ENCODE measurements around the gene KPNA3. TPM values are rescaled to one million over a fixed set of nuclear protein-coding genes. Genes with fewer than 3 reads are reported as not detected.

KPNA3 gene
- polyA plus RNA-seq, 1 donor from 2014 or later: 41.7 TPM

DNA sequence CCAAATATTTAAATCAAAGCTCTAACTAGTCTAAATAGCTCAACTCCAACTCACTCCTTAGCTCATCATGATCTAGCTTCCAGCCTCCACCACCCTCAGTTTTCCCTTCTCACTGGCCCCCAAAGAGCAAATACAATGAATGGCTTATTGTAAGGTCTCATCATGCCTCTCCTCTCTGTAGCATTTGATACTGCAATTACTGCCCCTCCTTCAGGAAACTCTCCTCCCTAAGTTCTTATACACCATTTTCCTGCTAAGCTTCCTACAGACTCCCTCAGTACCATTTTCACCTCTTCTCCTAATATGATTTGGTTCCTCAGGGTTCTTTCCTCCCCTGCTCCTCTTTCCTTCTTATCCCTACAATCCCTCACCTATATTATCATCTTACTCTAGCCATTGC, 12.8 kb downstream of the KPNA3 start:
- no peak overlapping the region for H3K27ac ChIP-seq (ENCODE audit: low read length)
- no peak overlapping the region for H3K9ac ChIP-seq (ENCODE audit: low read length)
- H3K36me3 ChIP-seq (ENCODE audit: insufficient read depth, low read length): no peaks in the 10 kb centered on the region
- H3F3A ChIP-seq (ENCODE audit: insufficient read depth, low read length, poor library complexity, severe bottlenecking): no peaks in the 10 kb centered on the region
- no peak overlapping the region for H3K4me3 ChIP-seq (ENCODE audit: low read length)
- no peak overlapping the region for H3K4me2 ChIP-seq (ENCODE audit: low read length)
- no peaks in the 10 kb centered on the region for H4K20me1 ChIP-seq (ENCODE audit: insufficient read depth)
- H2AFZ ChIP-seq (ENCODE audit: low read depth, low read length): no peak overlapping the region
- no peaks in the 10 kb centered on the region for H3K27me3 ChIP-seq (ENCODE audit: insufficient read depth, low read depth, low read length)
- TF ChIP-seq POLR2AphosphoS5 (IDR thresholded peaks at IDR 0.05) (no peak), EZH2 (IDR thresholded peaks at IDR 0.05; ENCODE audit: borderline replicate concordance, insufficient read depth, low read length, poor library complexity, severe bottlenecking) (no peak), EP300 (conservative IDR thresholded peaks at IDR 0.05; ENCODE audit: poor library complexity, severe bottlenecking) (no peak), RAD21 (conservative IDR thresholded peaks at IDR 0.05) (no peak), TAF1 (IDR thresholded peaks at IDR 0.05; ENCODE audit: low read depth) (no peak), MXI1 (conservative IDR thresholded peaks at IDR 0.05; ENCODE audit: poor library complexity, severe bottlenecking) (no peak), SMC3 (conservative IDR thresholded peaks at IDR 0.05; ENCODE audit: poor library complexity) (no peak)
- TF ChIP-seq, protein P1, sequence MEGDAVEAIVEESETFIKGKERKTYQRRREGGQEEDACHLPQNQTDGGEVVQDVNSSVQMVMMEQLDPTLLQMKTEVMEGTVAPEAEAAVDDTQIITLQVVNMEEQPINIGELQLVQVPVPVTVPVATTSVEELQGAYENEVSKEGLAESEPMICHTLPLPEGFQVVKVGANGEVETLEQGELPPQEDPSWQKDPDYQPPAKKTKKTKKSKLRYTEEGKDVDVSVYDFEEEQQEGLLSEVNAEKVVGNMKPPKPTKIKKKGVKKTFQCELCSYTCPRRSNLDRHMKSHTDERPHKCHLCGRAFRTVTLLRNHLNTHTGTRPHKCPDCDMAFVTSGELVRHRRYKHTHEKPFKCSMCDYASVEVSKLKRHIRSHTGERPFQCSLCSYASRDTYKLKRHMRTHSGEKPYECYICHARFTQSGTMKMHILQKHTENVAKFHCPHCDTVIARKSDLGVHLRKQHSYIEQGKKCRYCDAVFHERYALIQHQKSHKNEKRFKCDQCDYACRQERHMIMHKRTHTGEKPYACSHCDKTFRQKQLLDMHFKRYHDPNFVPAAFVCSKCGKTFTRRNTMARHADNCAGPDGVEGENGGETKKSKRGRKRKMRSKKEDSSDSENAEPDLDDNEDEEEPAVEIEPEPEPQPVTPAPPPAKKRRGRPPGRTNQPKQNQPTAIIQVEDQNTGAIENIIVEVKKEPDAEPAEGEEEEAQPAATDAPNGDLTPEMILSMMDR (IDR thresholded peaks at IDR 0.05; ENCODE audit: poor library complexity, severe bottlenecking): no peak
- TF ChIP-seq, protein P2, sequence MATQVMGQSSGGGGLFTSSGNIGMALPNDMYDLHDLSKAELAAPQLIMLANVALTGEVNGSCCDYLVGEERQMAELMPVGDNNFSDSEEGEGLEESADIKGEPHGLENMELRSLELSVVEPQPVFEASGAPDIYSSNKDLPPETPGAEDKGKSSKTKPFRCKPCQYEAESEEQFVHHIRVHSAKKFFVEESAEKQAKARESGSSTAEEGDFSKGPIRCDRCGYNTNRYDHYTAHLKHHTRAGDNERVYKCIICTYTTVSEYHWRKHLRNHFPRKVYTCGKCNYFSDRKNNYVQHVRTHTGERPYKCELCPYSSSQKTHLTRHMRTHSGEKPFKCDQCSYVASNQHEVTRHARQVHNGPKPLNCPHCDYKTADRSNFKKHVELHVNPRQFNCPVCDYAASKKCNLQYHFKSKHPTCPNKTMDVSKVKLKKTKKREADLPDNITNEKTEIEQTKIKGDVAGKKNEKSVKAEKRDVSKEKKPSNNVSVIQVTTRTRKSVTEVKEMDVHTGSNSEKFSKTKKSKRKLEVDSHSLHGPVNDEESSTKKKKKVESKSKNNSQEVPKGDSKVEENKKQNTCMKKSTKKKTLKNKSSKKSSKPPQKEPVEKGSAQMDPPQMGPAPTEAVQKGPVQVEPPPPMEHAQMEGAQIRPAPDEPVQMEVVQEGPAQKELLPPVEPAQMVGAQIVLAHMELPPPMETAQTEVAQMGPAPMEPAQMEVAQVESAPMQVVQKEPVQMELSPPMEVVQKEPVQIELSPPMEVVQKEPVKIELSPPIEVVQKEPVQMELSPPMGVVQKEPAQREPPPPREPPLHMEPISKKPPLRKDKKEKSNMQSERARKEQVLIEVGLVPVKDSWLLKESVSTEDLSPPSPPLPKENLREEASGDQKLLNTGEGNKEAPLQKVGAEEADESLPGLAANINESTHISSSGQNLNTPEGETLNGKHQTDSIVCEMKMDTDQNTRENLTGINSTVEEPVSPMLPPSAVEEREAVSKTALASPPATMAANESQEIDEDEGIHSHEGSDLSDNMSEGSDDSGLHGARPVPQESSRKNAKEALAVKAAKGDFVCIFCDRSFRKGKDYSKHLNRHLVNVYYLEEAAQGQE (IDR thresholded peaks at IDR 0.05; ENCODE audit: borderline replicate concordance): no peak
- H3K9me2 ChIP-seq (ENCODE audit: insufficient read depth, low read length): no peaks in the 10 kb centered on the region
- no peaks in the 10 kb centered on the region for H3K9me3 ChIP-seq (ENCODE audit: low read length)
- H3K79me2 ChIP-seq (replicated peaks; ENCODE audit: insufficient read depth, low read length): peaks cover 93% of the 10 kb centered on the region

GRCh38 chr13:49777746-49778614, 14.5 kb downstream of the KPNA3 start:
- no peaks in the 10 kb centered on the region for H4K20me1 ChIP-seq (ENCODE audit: insufficient read depth)
- H3K9me3 ChIP-seq (ENCODE audit: low read length): no peaks in the 10 kb centered on the region
- H2AFZ ChIP-seq (ENCODE audit: low read depth, low read length): no peak overlapping the region
- no peaks in the 10 kb centered on the region for H3K27me3 ChIP-seq (ENCODE audit: insufficient read depth, low read depth, low read length)
- H3K9me2 ChIP-seq (ENCODE audit: insufficient read depth, low read length): no peaks in the 10 kb centered on the region
- TF ChIP-seq POLR2AphosphoS5 (IDR thresholded peaks at IDR 0.05) (no peak), MXI1 (conservative IDR thresholded peaks at IDR 0.05; ENCODE audit: poor library complexity, severe bottlenecking) (no peak), TAF1 (IDR thresholded peaks at IDR 0.05; ENCODE audit: low read depth) (no peak), SMC3 (conservative IDR thresholded peaks at IDR 0.05; ENCODE audit: poor library complexity) (no peak), EP300 (conservative IDR thresholded peaks at IDR 0.05; ENCODE audit: poor library complexity, severe bottlenecking) (no peak), RAD21 (conservative IDR thresholded peaks at IDR 0.05) (no peak), EZH2 (IDR thresholded peaks at IDR 0.05; ENCODE audit: borderline replicate concordance, insufficient read depth, low read length, poor library complexity, severe bottlenecking) (no peak)
- TF ChIP-seq, protein P2 (IDR thresholded peaks at IDR 0.05; ENCODE audit: borderline replicate concordance): no peak
- TF ChIP-seq, protein P1 (IDR thresholded peaks at IDR 0.05; ENCODE audit: poor library complexity, severe bottlenecking): no peak
- H3K4me3 ChIP-seq (ENCODE audit: low read length): no peak overlapping the region
- H3K36me3 ChIP-seq (ENCODE audit: insufficient read depth, low read length): no peaks in the 10 kb centered on the region
- no peak overlapping the region for H3K4me2 ChIP-seq (ENCODE audit: low read length)
- no peak overlapping the region for H3K9ac ChIP-seq (ENCODE audit: low read length)
- no peaks in the 10 kb centered on the region for H3F3A ChIP-seq (ENCODE audit: insufficient read depth, low read length, poor library complexity, severe bottlenecking)
- no peak overlapping the region for H3K27ac ChIP-seq (ENCODE audit: low read length)
- peaks cover 88% of the 10 kb centered on the region for H3K79me2 ChIP-seq (replicated peaks; ENCODE audit: insufficient read depth, low read length)
